Mesenchymal stem cell (in vitro differentiated cells and primary cell): Measurements from ENCODE around the gene PRKCA.
A peak's percentile ranks its signal among the peaks of the same experiment; 100 is the strongest.

Source experiments
- DNase-seq: peaks from one replicate; pipeline ENCODE4 v3.0.0-alpha.2; 2013
- H2AFZ ChIP-seq: one replicate; pipeline ENCODE4 v1.6.1; 2013; ENCODE audit warnings: low read depth, mild to moderate bottlenecking, control low read depth, inconsistent platforms, low read length, moderate library complexity
- H2AK5ac ChIP-seq: 2 replicates; pipeline ENCODE4 v1.6.1; 2013; ENCODE audit warnings: low read length, moderate library complexity, mild to moderate bottlenecking, inconsistent platforms; ENCODE audit not compliant: severe bottlenecking
- H2BK120ac ChIP-seq: one replicate; pipeline ENCODE4 v1.6.1; 2013; ENCODE audit warnings: low read depth, mild to moderate bottlenecking, inconsistent platforms, low read length, moderate library complexity
- H2BK12ac ChIP-seq, 2 experiments: one replicate each; pipeline ENCODE4 v1.6.1; 2013; ENCODE audit warnings: inconsistent platforms in 2 of 2, low read length in 2 of 2, mild to moderate bottlenecking in 2 of 2, moderate library complexity in 2 of 2, control low read depth in 1 of 2
- H2BK15ac ChIP-seq: one replicate; pipeline ENCODE4 v1.6.1; 2013; ENCODE audit warnings: mild to moderate bottlenecking, low read depth, inconsistent platforms; ENCODE audit not compliant: poor library complexity, severe bottlenecking
- H2BK5ac ChIP-seq: 2 replicates; pipeline ENCODE4 v1.6.1; 2013; ENCODE audit warnings: low read depth, mild to moderate bottlenecking, low read length, control low read depth, inconsistent platforms; ENCODE audit not compliant: poor library complexity, severe bottlenecking
- H3K14ac ChIP-seq, 2 experiments: one replicate each; pipeline ENCODE4 v1.6.1; 2013; ENCODE audit warnings: inconsistent platforms in 2 of 2, low read length in 2 of 2, control low read depth in 1 of 2, mild to moderate bottlenecking in 1 of 2, moderate library complexity in 1 of 2
- H3K18ac ChIP-seq, 2 experiments: one replicate each; pipeline ENCODE4 v1.6.1; 2013; ENCODE audit warnings: inconsistent platforms in 2 of 2, low read length in 2 of 2, control low read depth in 1 of 2, low read depth in 1 of 2, mild to moderate bottlenecking in 1 of 2
- H3K23ac ChIP-seq, 2 experiments: one replicate each; pipeline ENCODE4 v1.6.1; 2013; ENCODE audit warnings: inconsistent platforms in 2 of 2, low read length in 2 of 2, mild to moderate bottlenecking in 2 of 2, moderate library complexity in 2 of 2, control low read depth in 1 of 2
- H3K27ac ChIP-seq: 2 replicates; pipeline ENCODE4 v1.5.1; 2013; ENCODE audit warnings: mild to moderate bottlenecking, moderate library complexity, low read length, control low read depth, inconsistent platforms; ENCODE audit not compliant: poor library complexity, severe bottlenecking
- H3K27me3 ChIP-seq, 2 experiments: 2 replicates each; pipeline versions ENCODE4 v1.6.1 to v1.7.0; 2013; ENCODE audit warnings: low read length in 2 of 2, mild to moderate bottlenecking in 2 of 2, moderate library complexity in 2 of 2, control low read depth in 1 of 2, inconsistent platforms in 1 of 2; ENCODE audit not compliant: control insufficient read depth in 1 of 2, insufficient read depth in 1 of 2
- H3K36me3 ChIP-seq, 2 experiments: 2 replicates each; pipeline versions ENCODE4 v1.6.1 to v1.7.0; 2013; ENCODE audit warnings: low read length in 2 of 2, control low read depth in 1 of 2, inconsistent platforms in 1 of 2, low read depth in 1 of 2, mild to moderate bottlenecking in 1 of 2; ENCODE audit not compliant: insufficient read depth in 2 of 2, control insufficient read depth in 1 of 2
- H3K4ac ChIP-seq, 2 experiments: one replicate each; pipeline ENCODE4 v1.6.1; 2013; ENCODE audit warnings: inconsistent platforms in 2 of 2, low read length in 2 of 2, mild to moderate bottlenecking in 2 of 2, moderate library complexity in 2 of 2, control low read depth in 1 of 2, low read depth in 1 of 2
- H3K4me1 ChIP-seq: 2 replicates; pipeline ENCODE4 v1.6.1; 2013; ENCODE audit warnings: low read depth, low read length, control low read depth; ENCODE audit not compliant: control insufficient read depth, insufficient read depth
- H3K4me2 ChIP-seq: 2 replicates; pipeline ENCODE4 v1.6.1; 2013; ENCODE audit warnings: low read length, mild to moderate bottlenecking, inconsistent platforms; ENCODE audit not compliant: poor library complexity, severe bottlenecking
- H3K4me3 ChIP-seq, 2 experiments: 2 replicates each; pipeline versions ENCODE4 v1.5.1 to v1.7.0; 2013; ENCODE audit warnings: low read length in 2 of 2, mild to moderate bottlenecking in 2 of 2, control low read depth in 1 of 2, low read depth in 1 of 2; ENCODE audit not compliant: insufficient read depth in 1 of 2
- H3K79me1 ChIP-seq: replicated peaks from 2 replicates; pipeline ENCODE4 v1.6.1; 2013; ENCODE audit warnings: mild to moderate bottlenecking, control low read depth, low read length, inconsistent platforms; ENCODE audit not compliant: poor library complexity, severe bottlenecking
- H3K9ac ChIP-seq: 2 replicates; pipeline ENCODE4 v1.7.0; 2013; ENCODE audit warnings: mild to moderate bottlenecking, low read length, moderate library complexity
- H3K9me3 ChIP-seq: 2 replicates; pipeline ENCODE4 v1.7.0; 2013; ENCODE audit warnings: mild to moderate bottlenecking, low read length; ENCODE audit not compliant: control insufficient read depth
- H4K8ac ChIP-seq: one replicate; pipeline ENCODE4 v1.6.1; 2013; ENCODE audit warnings: inconsistent platforms, mild to moderate bottlenecking, low read length, moderate library complexity
- H4K91ac ChIP-seq: one replicate; pipeline ENCODE4 v1.6.1; 2013; ENCODE audit warnings: mild to moderate bottlenecking, low read length, inconsistent platforms
- WGBS: methylation state at CpG from one replicate; pipeline ENCODE4 v1.1.7; 2013; ENCODE audit warnings: mixed read lengths; 5-methylcytosine and 5-hydroxymethylcytosine counted together

PRKCA gene

DNA sequence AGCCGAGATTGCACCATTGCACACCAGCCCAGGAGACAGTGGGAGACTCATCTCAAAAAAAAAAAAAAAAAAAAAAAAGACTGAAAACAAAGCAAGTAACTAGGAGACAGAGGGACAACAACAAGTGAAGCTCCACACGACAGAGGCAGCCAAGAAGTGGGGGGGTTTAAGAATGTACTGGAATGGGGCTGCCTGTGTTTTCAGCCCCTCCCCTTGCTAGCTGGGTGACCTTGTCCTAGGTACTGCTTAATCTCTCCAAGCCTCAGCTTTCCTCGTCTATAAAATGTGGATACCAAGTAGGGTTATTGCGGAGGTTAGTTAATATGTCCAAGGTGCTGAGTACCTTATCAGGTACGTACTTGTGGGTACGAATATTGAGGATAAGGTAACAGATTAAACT, 368.7 kb downstream of the PRKCA start:
- Histone ChIP-seq H3K18ac (peak overlapping the region in 1 of 2 experiments; percentile 70), H4K91ac (no peak overlapping the region), H2BK15ac (no peak overlapping the region), H2BK120ac (no peak overlapping the region), H3K14ac (no peak overlapping the region), H3K9me3 (no peaks in the 10 kb centered on the region), H3K4me1 (peaks cover 8% of the 10 kb centered on the region), H2AK5ac (no peak overlapping the region), H3K79me1 (peaks cover 23% of the 10 kb centered on the region), H3K36me3 (peaks cover 3 to 12% of the 10 kb centered on the region in 2 experiments), H3K9ac (no peak overlapping the region), H2BK5ac (no peak overlapping the region), H3K4me3 (no peak overlapping the region), H4K8ac (no peak overlapping the region), H3K4me2 (no peak overlapping the region), H3K4ac (no peak overlapping the region), H3K27me3 (no peaks in the 10 kb centered on the region), H3K27ac (no peak overlapping the region), H2BK12ac (no peak overlapping the region), H3K23ac (no peak overlapping the region), H2AFZ (no peak overlapping the region)
- DNase-seq, result peak; percentile 57
- WGBS, result 93% methylated on average over 5 of the region's 6 CpGs

DNA sequence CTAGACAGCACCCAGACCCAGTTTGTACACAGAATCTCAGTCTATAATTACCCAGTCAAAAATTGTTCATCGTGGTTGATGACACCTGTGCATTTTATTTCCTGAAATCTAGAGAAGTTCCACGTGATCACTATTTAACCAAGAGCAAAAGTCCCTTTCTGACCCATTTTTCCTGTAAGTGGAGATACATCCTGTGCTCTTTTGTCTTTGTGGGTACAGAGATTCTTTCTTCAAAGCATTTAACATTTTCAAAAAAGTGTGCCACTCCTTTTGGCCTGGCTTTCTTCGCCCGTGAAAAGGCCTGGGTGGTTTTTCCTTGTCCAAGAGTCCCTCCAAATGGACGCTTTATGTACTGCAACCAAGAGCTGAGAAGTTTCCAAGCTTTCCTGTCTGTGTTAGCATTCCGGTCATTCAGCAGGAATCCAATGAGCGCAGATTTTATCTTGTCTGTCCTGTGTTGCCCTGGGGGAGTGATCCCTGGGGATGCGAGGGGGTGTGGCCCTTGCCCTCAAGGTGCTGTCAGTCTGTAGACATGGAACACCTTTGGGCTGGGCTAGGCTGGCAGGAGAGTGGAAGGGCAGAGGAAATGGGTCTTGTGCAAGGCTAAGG, 371.4 kb downstream of the PRKCA start:
- no peak overlapping the region for H2BK5ac ChIP-seq
- no peak overlapping the region for H3K23ac ChIP-seq
- peaks cover 30% of the 10 kb centered on the region for H3K79me1 ChIP-seq
- H3K4me2 ChIP-seq, result no peak overlapping the region
- H3K18ac ChIP-seq, result peak overlapping the region in 1 of 2 experiments; percentile 62
- H2AFZ ChIP-seq, result no peak overlapping the region
- no peak overlapping the region for H3K27ac ChIP-seq
- 40% methylated on average over 8 of the region's 8 CpGs for WGBS
- H3K4ac ChIP-seq, result peak overlapping the region in 1 of 2 experiments; percentile 64
- peak; percentile 72 for DNase-seq
- peaks cover 14% of the 10 kb centered on the region for H3K4me1 ChIP-seq
- no peak overlapping the region for H2BK120ac ChIP-seq
- H2BK12ac ChIP-seq, result peak overlapping the region in 1 of 2 experiments; percentile 66
- H4K8ac ChIP-seq, result peak overlapping the region; percentile 82
- H2AK5ac ChIP-seq, result no peak overlapping the region
- H3K14ac ChIP-seq, result peak overlapping the region in 1 of 2 experiments; percentile 83
- peak overlapping the region; percentile 61 for H4K91ac ChIP-seq
- no peaks in the 10 kb centered on the region for H3K27me3 ChIP-seq
- H2BK15ac ChIP-seq, result no peak overlapping the region
- peak overlapping the region; percentile 34 for H3K9ac ChIP-seq
- peaks cover 0 to 12% of the 10 kb centered on the region in 2 experiments for H3K36me3 ChIP-seq
- no peaks in the 10 kb centered on the region for H3K9me3 ChIP-seq
- no peak overlapping the region for H3K4me3 ChIP-seq

DNA sequence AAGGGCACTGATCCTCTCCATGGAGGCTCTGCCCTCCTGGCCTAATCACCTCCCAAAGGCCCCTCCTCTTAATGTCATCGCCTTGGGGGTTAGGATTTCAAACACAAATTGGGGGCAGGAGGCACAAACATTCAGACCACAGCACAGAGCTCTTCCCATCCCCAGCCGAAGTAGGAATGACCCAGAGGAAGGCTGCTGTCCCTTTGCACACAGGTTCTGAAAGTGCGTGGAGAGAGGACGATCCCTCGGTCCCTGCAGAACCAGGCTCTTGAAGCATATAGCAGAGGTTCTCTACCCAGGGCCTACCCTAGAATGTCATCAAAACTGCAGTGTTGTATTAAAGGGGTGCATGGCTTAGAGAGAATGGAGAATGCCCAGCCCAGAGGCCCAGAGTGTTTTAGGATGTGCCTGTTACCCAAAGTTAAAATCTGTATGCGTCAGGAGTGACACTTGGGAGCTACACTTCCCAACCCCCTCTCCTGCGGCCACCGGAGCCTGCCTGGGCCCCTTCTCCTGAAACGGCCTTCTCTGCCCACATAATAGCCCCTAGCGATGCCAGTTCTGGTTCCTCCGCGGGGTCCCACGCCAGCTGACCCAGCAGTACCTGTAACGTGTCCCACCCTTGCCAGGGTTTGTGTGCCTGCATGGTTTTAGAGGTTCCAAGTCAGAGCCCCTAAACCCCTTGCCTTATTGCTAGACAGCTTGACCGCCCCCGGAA, 373.0 kb downstream of the PRKCA start:
- DNase-seq, result no peak
- Histone ChIP-seq H3K4me1 (peaks cover 14% of the 10 kb centered on the region), H2BK12ac (no peak overlapping the region), H3K18ac (no peak overlapping the region), H3K27ac (no peak overlapping the region), H2BK120ac (no peak overlapping the region), H3K14ac (no peak overlapping the region), H3K4ac (no peak overlapping the region), H3K9me3 (no peaks in the 10 kb centered on the region), H3K4me2 (no peak overlapping the region), H4K8ac (peak overlapping the region; percentile 29), H3K36me3 (peaks cover 0 to 17% of the 10 kb centered on the region in 2 experiments), H3K79me1 (peaks cover 31% of the 10 kb centered on the region), H3K27me3 (no peaks in the 10 kb centered on the region), H3K9ac (no peak overlapping the region), H2AFZ (no peak overlapping the region), H3K23ac (peak overlapping the region in 1 of 2 experiments; percentile 31), H2BK5ac (no peak overlapping the region), H3K4me3 (no peak overlapping the region), H2BK15ac (no peak overlapping the region), H2AK5ac (no peak overlapping the region), H4K91ac (no peak overlapping the region)
- WGBS, result 85% methylated on average over 16 of the region's 16 CpGs

DNA sequence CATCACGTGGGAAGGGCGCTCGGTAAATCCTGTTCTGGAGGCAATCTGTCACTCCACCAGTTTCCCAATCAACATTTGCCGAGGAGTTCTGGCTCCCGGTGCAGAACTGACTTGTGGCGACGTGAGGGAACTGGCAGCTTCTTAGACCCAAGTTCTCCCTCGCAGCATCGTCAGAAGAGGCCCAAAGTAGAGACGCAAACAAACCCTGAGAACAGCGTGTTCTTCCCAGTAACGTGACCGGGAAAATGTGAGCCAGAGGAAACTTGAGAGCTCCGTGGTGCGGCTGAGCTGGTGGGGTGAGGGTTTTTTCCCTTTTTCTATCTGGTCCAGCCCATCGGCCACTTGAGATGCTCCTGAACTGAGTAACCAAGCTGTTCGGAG, 373.6 kb downstream of the PRKCA start:
- Histone ChIP-seq H3K4me2 (no peak overlapping the region), H3K36me3 (peaks cover 0 to 17% of the 10 kb centered on the region in 2 experiments), H3K4me3 (no peak overlapping the region), H3K9me3 (no peaks in the 10 kb centered on the region), H2AFZ (no peak overlapping the region), H3K79me1 (peaks cover 30% of the 10 kb centered on the region), H2BK12ac (no peak overlapping the region), H3K4me1 (peaks cover 14% of the 10 kb centered on the region), H4K91ac (no peak overlapping the region), H3K18ac (no peak overlapping the region), H3K4ac (no peak overlapping the region), H3K14ac (no peak overlapping the region), H2BK15ac (no peak overlapping the region), H2AK5ac (no peak overlapping the region), H3K27ac (no peak overlapping the region), H2BK5ac (no peak overlapping the region), H3K23ac (no peak overlapping the region), H3K9ac (no peak overlapping the region), H3K27me3 (no peaks in the 10 kb centered on the region), H4K8ac (peak overlapping the region; percentile 29), H2BK120ac (no peak overlapping the region)
- 86% methylated on average over 17 of the region's 17 CpGs for WGBS
- DNase-seq, result no peak
